Natural killer cell (primary cell): ENCODE measurements around the gene B4GALT2. TPM values are rescaled to one million over a fixed set of nuclear protein-coding genes. Genes with fewer than 3 reads are reported as not detected.

ENCODE experiments used
- ATAC-seq, 3 donors: fragments of 150-1000 bp in 2 of 3; fragments of 200-7000 bp in 1 of 3; cut with Tn5 transposase; 1 replicate in 1 of 3; 2 replicates in 2 of 3; pipeline ENCODE4 v1.10.0; 2021; ENCODE audit warnings: mild to moderate bottlenecking in 2 of 3, moderate library complexity in 2 of 3
- DNase-seq, 2 donors: peaks; one replicate each; pipeline versions ENCODE4 v3.0.0 to v3.0.0-alpha.2; 2013 to 2021; ENCODE audit warnings: mixed read lengths in 1 of 2
- H3K27ac ChIP-seq: one replicate; pipeline ENCODE4 v1.5.1; 2013; ENCODE audit warnings: mild to moderate bottlenecking, low read length
- H3K27me3 ChIP-seq: one replicate; pipeline ENCODE4 v1.6.1; 2013; ENCODE audit warnings: low read length; ENCODE audit not compliant: control insufficient read depth, insufficient read depth
- H3K36me3 ChIP-seq: one replicate; pipeline ENCODE4 v1.6.1; 2013; ENCODE audit warnings: low read length; ENCODE audit not compliant: control insufficient read depth, insufficient read depth
- H3K4me1 ChIP-seq: one replicate; pipeline ENCODE4 v1.6.1; 2013; ENCODE audit warnings: low read length; ENCODE audit not compliant: control insufficient read depth, insufficient read depth
- H3K4me3 ChIP-seq: one replicate; pipeline ENCODE4 v1.5.1; 2013; ENCODE audit warnings: low read length
- H3K9me3 ChIP-seq: one replicate; pipeline ENCODE4 v1.6.1; 2013; ENCODE audit warnings: low read length; ENCODE audit not compliant: control insufficient read depth, insufficient read depth
- H3K27ac Mint-ChIP-seq, 2 donors: one replicate each; pipeline ENCODE4 v1.8.0; 2022; ENCODE audit warnings: mild to moderate bottlenecking in 2 of 2, mixed read lengths in 2 of 2, moderate library complexity in 1 of 2
- H3K27me3 Mint-ChIP-seq, 2 donors: one replicate each; pipeline ENCODE4 v1.8.0; 2022; ENCODE audit warnings: low read depth in 2 of 2, mixed read lengths in 2 of 2
- H3K36me3 Mint-ChIP-seq: one replicate; pipeline ENCODE4 v1.8.0; 2022; ENCODE audit warnings: mixed read lengths
- H3K4me1 Mint-ChIP-seq, 2 donors: one replicate each; pipeline ENCODE4 v1.8.0; 2022; ENCODE audit warnings: mixed read lengths in 2 of 2
- H3K4me3 Mint-ChIP-seq: one replicate; pipeline ENCODE4 v1.8.0; 2022; ENCODE audit warnings: mild to moderate bottlenecking, moderate library complexity, mixed read lengths
- H3K9me3 Mint-ChIP-seq, 2 donors: one replicate each; pipeline ENCODE4 v1.8.0; 2022; ENCODE audit warnings: mixed read lengths in 2 of 2
- WGBS: methylation state at CpG from one replicate; pipeline ENCODE4 v1.1.7; 2013; ENCODE audit warnings: missing lambda C conversion rate; ENCODE audit not compliant: insufficient coverage; 5-methylcytosine and 5-hydroxymethylcytosine counted together
- intact Hi-C: fragments of 100-400 bp; cut with micrococcal nuclease; formaldehyde crosslinking; loops from one replicate; pipeline ENCODE4 v1.14.2; 2022
- total RNA-seq, 4 donors: library from RNA; stranded (reverse); fragments of 120-200 nt in 1 of 4; gene quantifications; one replicate each; pipeline versions ENCODE4 v1.2.3 to v1.2.4, GENCODE V29; 2013 to 2022
- TF ChIP-seq, protein P1 (sequence below): fragments of 200-600 bp; IDR thresholded peaks from one replicate; pipeline ENCODE4 v1.8.0; 2022; ENCODE audit warnings: antibody characterized with exemption

Gene B4GALT2
- total RNA-seq, 3 donors from 2014 or later (not counting 1 experiment from before 2014, with no cell fraction given): 1.5 to 5.5 (median 2.2) TPM

DNA sequence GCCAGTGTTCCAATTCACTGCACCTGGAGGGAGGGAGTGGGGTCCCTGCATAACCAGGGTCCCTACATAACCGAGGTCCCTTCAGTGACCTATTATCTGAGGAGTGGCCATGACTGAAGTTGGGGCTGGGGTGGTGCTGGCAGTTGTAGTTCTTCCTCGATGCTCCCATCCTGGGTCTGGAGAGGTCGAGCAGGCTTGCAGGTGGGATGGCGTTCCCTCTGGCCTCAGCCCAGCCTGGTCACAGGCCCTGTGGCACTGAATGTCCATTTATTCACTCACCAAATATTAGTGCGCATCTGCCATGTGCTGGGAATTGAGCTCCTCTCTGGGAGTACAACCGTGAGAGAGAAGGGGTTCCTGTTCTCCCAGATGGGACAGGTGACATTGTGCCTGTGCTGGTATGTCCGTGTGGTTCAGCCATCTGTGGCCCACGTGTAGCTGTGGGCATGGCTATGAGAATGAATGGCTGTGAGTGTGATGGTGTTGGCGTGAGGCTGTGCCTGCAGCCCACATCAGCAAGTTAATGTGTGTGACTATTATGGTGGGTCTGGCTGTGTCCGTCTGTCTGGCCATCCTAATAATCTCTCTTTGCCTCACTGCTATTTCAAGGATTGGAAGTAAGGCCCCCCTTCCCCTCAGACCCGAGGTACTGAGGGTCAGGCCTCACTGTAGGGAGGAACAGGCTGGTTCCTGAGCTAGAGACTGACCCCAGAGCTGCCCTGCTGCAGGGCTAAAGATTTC lies 56.1 kb downstream of the B4GALT2 start:
- Histone ChIP-seq H3K4me3 (no peak overlapping the region), H3K27ac (no peak overlapping the region), H3K9me3 (no peaks in the 10 kb centered on the region), H3K4me1 (peaks cover 9% of the 10 kb centered on the region), H3K27me3 (no peaks in the 10 kb centered on the region), H3K36me3 (no peaks in the 10 kb centered on the region)
- peaks cover 0 to 11% of the 10 kb centered on the region in 2 donors for H3K4me1 Mint-ChIP-seq
- no peaks in the 10 kb centered on the region for H3K36me3 Mint-ChIP-seq
- H3K9me3 Mint-ChIP-seq: no peaks in the 10 kb centered on the region
- TF ChIP-seq, protein P1, sequence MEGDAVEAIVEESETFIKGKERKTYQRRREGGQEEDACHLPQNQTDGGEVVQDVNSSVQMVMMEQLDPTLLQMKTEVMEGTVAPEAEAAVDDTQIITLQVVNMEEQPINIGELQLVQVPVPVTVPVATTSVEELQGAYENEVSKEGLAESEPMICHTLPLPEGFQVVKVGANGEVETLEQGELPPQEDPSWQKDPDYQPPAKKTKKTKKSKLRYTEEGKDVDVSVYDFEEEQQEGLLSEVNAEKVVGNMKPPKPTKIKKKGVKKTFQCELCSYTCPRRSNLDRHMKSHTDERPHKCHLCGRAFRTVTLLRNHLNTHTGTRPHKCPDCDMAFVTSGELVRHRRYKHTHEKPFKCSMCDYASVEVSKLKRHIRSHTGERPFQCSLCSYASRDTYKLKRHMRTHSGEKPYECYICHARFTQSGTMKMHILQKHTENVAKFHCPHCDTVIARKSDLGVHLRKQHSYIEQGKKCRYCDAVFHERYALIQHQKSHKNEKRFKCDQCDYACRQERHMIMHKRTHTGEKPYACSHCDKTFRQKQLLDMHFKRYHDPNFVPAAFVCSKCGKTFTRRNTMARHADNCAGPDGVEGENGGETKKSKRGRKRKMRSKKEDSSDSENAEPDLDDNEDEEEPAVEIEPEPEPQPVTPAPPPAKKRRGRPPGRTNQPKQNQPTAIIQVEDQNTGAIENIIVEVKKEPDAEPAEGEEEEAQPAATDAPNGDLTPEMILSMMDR: no peak
- H3K4me3 Mint-ChIP-seq: no peak overlapping the region
- 89% methylated on average over 11 of the region's 11 CpGs for WGBS
- H3K27ac Mint-ChIP-seq: no peak overlapping the region
- H3K27me3 Mint-ChIP-seq: peaks cover 6 to 7% of the 10 kb centered on the region in 2 donors
- ATAC-seq (no peak), DNase-seq (no peak)
- intact Hi-C loops: no loop called here

DNA sequence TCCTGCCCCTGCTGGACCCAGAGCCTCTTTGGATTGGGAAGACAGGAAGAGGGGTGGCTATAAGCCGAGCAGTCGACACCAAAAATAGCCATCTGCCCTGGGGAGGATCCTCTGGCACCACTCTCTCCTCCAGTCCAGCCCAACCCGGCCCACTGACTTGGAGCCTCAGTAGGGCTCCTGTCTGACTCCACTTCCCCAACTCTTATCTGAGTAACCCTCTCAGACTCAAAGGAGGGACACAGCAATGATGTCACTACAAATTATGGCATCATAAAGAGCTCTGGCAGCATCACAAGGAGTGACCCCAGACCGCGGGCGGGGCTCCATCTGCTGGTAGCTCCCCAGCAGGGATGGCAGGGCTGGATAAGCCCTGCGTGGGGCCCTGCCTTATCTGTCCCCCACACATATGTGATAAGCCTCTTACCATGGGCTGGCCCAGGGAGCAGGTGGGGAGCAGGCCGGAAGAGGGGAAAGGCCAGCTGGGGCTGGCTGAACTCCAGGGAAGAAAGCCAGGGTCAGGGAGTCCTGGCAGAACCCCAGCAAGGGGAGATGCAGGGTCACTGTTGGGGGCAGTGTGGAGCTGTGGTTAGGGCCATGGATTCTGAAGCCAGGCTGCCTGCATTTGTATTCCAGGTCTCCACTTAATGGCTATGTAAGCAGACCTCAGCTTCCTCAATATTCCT lies 56.9 kb downstream of the B4GALT2 start:
- ATAC-seq: no peak
- H3K4me3 Mint-ChIP-seq: no peak overlapping the region
- Histone ChIP-seq H3K4me1 (peaks cover 8% of the 10 kb centered on the region), H3K9me3 (no peaks in the 10 kb centered on the region), H3K27me3 (no peaks in the 10 kb centered on the region), H3K36me3 (no peaks in the 10 kb centered on the region), H3K27ac (no peak overlapping the region), H3K4me3 (no peak overlapping the region)
- intact Hi-C loops: loop anchor here (1.0 kb wide), 3 partner anchors 31 to 507 kb away; no protein-coding TSS in a partner anchor
- WGBS: 69% methylated on average over 7 of the region's 8 CpGs
- TF ChIP-seq, protein P1: no peak
- DNase-seq: peak in 1 of 2 donors; percentile 11
- H3K36me3 Mint-ChIP-seq: no peaks in the 10 kb centered on the region
- peaks cover 0 to 9% of the 10 kb centered on the region in 2 donors for H3K4me1 Mint-ChIP-seq
- no peaks in the 10 kb centered on the region for H3K9me3 Mint-ChIP-seq
- no peak overlapping the region for H3K27ac Mint-ChIP-seq
- peaks cover 6 to 7% of the 10 kb centered on the region in 2 donors for H3K27me3 Mint-ChIP-seq

DNA sequence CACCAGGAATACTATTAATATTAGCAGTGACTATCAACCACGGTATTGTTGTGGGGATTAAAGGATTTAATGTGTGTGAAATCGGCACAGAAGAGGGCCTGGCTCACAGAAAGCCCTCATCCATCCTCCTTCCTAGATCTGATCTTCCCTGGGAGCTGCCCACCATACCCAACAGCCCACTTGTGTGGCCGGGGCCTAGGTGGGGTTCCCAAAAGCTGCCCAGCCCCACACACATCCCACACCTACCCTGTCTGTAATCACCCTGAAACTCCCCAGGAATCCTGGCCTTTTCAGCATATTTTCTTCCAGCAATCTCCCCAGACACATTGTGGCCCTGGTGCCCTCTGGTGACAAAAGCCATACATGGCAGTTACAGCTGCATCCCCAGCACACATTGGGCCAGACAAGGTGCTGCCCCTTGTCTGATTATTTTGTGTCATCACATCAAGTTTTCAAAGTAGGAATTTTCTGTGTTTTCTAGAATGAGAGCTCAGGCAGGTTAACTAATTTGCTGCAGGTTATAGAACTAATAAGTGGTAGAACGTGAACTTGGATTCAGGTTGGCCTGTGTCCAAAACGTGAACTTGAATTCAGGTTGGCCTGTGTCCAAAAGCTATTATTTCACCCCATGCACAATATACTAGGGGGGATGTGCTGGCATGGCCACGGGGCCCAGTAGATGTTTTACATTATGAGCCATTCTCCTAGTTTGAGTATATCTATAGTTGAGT lies 57.6 kb downstream of the B4GALT2 start:
- Mint-ChIP-seq H3K27ac (no peak overlapping the region), H3K36me3 (no peaks in the 10 kb centered on the region)
- no peak overlapping the region for H3K27ac ChIP-seq

More for the DNA sequence above, 57.6 kb downstream of the B4GALT2 start:
- no peaks in the 10 kb centered on the region for H3K9me3 ChIP-seq
- H3K4me3 Mint-ChIP-seq: no peak overlapping the region
- 40% methylated on average over 5 of the region's 6 CpGs for WGBS
- no peaks in the 10 kb centered on the region for H3K36me3 ChIP-seq
- no peaks in the 10 kb centered on the region for H3K27me3 ChIP-seq
- DNase-seq (peak; percentile 46 to 82), ATAC-seq (peak; percentile 73 to 88 (median 81))
- TF ChIP-seq, protein P1: peak; percentile 74
- peaks cover 4 to 6% of the 10 kb centered on the region in 2 donors for H3K27me3 Mint-ChIP-seq
- peaks cover under 1% of the 10 kb centered on the region for H3K4me1 ChIP-seq
- no peak overlapping the region for H3K4me3 ChIP-seq
- H3K4me1 Mint-ChIP-seq: peaks cover 0 to 2% of the 10 kb centered on the region in 2 donors
- intact Hi-C loops: loop anchor here (1.0 kb wide), 3 partner anchors 31 to 507 kb away; no protein-coding TSS in a partner anchor
- H3K9me3 Mint-ChIP-seq: no peaks in the 10 kb centered on the region
